HG03135 (cell line): ENCODE measurements around the gene CENATAC.
A peak's percentile ranks its signal among the peaks of the same experiment; 100 is the strongest.
"Not testable (repeated sequence)": the region's sequence is repeated elsewhere in the genome, so short reads cannot be mapped to it uniquely, and the experiment has no call there.

Experiments used
- ATAC-seq: cut with Tn5 transposase; IDR thresholded peaks from one replicate; pipeline ENCODE4 v1.9.1; 2021; ENCODE audit warnings: mild to moderate bottlenecking, moderate library complexity; ENCODE audit not compliant: unreplicated experiment

CENATAC gene, protein sequence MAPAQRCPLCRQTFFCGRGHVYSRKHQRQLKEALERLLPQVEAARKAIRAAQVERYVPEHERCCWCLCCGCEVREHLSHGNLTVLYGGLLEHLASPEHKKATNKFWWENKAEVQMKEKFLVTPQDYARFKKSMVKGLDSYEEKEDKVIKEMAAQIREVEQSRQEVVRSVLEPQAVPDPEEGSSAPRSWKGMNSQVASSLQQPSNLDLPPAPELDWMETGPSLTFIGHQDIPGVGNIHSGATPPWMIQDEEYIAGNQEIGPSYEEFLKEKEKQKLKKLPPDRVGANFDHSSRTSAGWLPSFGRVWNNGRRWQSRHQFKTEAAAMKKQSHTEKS

DNA sequence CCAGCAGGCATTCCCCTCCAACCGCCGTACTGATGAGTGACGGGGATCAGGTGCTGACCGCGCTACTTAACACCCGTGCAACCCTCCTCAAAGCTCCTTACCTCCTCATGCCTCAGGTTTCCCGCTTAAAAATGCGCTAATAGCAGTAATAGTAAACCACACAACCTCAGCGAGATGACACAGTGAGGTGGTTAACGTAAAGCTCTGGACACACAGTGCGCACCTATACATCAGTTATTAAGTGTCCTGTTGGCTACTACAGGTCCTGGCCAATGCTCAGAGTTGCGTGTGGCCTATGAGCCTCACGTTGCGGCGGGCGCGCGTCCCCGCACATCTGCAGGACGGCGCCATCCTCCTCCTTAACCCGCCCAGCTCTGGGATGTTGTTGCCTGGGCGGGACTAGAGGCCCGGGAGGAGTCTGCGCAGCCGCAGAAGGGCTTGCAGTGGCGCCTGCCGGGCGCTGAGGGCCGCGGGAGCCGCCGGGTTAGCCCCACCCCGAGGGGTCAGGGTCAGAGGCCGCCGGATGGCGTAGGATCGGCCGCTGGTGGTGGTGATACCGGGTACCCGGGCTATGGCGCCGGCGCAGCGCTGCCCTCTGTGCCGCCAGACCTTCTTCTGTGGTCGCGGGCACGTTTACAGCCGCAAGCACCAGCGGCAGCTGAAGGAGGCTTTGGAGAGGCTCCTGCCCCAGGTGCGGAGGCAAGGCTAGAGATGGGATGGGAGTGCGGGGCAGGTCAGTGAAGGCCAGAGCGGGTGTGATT lies at the start of gene CENATAC:
CENATAC (plus strand) TSS at position 512 of the 761 bp plus-strand sequence; CDS start at position 572, 60 bp downstream.
- ATAC-seq = peak; percentile 87

DNA sequence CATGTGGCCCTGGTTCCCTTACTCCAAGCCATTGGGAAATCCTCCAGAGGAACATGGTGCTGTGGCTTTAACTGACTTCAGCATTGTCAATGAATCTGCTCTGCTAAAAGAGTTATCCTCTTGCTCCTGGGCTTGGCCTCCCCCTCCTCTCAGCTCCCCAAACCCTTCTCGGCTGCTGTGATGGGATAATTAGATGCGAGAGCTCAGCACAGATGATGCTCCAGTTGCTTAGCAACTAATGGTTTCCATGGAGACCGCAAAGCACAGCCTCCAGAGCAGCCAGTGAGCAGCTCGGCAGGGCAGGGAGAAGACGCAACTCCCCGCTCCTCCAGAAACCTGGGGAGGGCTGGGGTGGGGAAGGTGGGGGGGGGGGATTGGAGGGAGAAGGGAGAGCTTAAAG lies 44.7 kb upstream of the CENATAC start:
- ATAC-seq = no peak

DNA sequence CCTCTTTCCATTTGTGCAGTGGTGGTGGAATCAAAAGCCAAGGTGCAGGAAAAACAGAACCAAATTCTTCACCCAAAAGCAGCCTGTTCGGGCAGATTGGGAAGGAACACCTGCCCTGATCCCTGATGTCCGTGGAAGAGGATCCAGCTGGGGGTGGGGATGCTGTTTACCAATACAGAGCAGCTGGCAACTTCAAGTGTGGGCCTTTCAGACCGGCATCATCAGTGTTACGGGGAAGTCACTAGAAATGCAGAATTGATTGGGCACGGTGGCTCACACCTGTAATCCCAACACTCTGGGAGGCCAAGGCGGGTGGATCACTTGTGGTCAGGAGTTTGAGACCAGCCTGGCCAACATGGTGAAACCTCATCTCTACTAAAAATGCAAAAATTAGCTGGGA lies 44.0 kb upstream of the CENATAC start:
- not testable (repeated sequence) for ATAC-seq

DNA sequence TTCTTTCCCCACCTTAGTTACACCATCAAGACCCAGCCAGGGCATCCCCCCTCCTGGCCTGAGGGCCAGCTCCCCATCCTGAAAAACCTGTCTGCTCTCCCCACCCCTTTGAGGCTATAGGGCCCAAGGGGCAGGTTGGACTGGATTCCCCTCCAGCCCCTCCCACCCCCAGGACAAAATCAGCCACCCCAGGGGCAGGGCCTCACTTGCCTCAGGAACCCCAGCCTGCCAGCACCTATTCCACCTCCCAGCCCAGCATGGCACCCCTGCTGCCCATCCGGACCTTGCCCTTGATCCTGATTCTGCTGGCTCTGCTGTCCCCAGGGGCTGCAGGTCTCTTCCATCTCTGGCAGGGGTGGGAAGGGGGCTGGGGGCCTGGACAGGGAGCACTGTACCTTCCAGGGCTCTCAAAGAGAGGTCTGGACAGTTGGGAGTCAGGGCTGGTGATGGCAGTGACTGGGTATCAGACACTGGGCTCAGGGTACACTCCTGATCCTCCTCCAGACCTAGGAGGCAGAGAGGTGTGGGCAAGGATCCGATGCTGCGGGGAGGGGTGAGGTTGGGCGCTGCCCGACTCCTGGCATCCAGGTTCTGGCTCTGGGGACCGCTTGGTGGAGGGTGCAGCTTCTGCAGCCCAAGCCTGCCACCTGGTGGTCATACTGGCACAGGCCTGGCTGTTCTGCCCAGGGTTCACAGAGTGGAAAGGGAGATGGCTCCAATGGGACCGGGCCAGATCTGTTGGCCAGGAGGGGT lies 41.7 kb upstream of the CENATAC start, which contains the start of gene UPK2:
UPK2 (plus strand) TSS at position 205 of the 753 bp plus-strand sequence; CDS start at position 258, 53 bp downstream.
- ATAC-seq = no peak

DNA sequence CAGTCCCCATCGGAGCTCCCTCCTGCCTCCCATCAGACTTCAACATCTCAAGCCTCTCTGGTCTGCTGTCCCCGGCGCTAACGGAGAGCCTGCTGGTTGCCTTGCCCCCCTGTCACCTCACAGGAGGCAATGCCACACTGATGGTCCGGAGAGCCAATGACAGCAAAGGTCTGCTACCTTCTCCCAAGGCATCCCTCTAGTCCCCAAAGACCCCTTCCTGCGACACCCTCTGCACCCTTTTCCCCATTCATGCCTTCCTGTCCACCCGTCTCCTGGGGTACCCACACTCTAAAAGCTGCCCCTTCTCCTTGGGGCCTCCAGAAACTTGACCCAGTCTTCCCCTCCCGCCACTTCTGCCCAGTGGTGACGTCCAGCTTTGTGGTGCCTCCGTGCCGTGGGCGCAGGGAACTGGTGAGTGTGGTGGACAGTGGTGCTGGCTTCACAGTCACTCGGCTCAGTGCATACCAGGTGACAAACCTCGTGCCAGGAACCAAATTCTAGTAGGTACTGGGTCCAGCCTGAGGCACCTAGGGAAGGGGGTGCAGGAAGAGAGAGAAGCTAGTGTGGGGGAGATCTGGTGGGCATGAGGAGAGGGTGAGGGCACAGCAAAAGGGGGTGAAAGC lies 41.0 kb upstream of the CENATAC start:
- ATAC-seq = no peak

DNA sequence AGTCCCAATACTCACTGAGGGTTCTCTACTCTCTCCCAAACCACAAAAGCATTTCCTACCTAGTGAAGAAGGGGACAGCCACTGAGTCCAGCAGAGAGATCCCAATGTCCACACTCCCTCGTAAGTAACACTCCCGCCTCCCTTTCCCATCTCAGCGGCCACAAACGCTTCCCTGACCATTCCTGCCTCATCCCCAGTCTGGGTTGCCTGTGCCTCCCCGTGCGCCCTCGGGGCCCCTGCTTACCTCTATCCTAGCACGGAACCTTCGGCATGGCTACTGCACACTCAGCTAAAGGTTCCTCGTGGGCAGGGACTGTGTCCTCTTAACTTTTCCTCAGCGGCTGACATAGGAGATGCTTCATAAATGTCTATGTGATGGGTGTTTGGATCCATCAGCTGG lies 40.4 kb upstream of the CENATAC start:
- ATAC-seq = no peak

DNA sequence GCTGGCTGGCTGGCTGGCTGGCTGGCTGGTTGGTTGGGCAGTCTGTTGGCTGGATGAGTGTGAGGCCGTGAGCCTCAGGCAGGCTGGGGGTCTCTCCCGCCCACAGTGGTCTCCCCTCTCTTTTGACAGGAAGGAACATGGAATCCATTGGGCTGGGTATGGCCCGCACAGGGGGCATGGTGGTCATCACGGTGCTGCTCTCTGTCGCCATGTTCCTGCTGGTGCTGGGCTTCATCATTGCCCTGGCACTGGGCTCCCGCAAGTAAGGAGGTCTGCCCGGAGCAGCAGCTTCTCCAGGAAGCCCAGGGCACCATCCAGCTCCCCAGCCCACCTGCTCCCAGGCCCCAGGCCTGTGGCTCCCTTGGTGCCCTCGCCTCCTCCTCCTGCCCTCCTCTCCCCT lies 40.0 kb upstream of the CENATAC start:
- ATAC-seq = no peak

DNA sequence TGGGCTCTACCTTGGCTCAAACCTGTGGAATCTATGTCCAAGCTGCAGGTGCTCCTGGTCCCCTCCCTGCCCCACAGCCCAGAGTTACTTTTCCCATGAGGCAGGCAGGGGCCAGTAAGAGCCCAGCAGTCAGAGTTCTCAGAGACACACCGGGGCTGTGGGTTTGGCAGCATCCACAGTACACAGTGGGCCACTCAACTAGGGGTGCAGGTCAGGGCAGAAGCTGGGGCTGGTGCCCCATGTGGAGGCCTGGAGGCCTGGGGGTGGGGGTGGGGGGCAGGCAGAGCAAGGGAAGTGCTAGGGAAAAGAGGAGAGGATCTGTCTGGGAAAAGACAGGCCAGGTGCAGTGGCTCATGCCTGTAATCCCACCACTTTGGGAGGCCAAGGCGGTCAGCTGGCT lies 39.4 kb upstream of the CENATAC start:
- ATAC-seq = no peak

DNA sequence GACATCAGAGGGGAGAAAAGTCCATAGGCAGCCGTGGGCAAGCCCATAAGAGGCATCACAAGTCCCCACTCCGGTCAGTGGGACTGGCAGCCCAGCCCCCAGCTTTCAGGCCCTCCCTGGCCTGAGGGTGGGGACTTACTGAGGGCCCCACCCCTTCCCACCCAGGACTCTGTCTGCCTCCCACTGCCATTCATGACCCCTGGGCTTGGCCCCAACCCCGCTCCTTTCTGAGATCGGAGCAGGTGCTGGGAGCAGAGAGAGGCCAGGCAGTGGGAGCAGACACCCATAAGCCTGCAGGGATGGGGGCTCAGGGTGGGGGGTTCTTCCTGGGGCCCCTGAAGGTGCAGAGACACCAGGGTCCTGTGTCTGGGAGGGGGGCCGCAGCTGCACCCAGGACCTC lies 36.7 kb upstream of the CENATAC start:
- no peak for ATAC-seq

DNA sequence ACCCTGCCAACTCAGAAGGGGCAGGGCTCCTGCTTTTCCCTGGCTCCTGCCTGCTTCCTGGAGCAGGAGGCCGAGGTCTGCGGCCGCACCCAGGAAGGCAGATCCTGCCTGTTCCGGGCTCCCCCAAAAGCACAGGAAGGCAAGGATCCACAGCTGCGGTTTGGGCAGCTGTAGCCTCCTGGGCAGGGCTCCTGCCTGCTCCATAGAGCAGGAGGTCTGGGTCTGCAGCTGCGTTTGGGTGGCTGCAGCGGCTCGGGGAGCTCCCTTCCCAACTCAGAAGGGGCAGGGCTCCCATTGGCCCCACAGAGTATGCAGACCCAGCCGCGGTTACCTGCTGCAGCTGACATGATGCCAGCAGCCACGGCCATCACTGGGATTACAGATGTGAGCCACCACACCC lies 36.3 kb upstream of the CENATAC start:
- ATAC-seq = no peak

DNA sequence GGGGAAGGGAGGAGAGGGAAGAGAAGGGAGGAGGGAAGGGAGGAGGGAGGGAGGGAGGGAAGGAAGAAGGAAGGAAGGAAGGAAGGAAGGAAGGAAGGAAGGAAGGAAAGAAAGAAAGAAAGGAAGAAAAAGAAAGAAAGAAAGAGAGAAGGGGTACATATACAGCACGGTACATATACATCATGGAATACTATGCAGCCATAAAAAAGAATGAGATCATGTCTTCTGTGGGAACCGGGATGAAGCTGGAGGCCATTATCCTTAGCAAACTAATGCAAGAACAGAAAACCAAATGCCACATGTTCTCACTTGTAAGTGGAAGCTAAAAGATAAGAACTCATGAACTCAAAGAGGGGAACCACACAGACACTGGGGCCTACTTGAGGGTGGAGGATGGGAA lies 28.4 kb upstream of the CENATAC start:
- not testable (repeated sequence) for ATAC-seq

DNA sequence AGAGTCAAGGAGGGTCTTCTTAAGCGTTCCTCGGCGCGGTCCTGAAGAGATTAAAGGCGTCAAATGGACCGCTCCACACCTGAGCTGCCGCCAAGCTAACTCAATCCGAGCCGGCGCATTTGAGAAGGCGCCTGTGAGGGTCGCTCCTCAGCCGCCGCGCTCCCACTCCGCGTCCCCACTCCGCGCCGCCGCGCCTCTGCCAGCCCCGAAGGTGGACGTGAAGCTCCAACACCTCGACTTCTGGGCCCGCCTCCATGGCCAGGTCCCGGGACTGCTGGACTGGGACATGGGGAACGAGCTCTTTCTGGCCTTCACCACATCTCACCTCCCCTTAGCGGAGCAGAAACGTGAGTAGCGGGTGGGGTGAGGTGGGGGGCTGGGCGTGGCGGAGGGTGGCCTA lies 26.3 kb upstream of the CENATAC start, which contains the start of gene FOXR1:
FOXR1 (plus strand) TSS at position 116 of the 400 bp plus-strand sequence; CDS start at position 287, 171 bp downstream.
- ATAC-seq = no peak

DNA sequence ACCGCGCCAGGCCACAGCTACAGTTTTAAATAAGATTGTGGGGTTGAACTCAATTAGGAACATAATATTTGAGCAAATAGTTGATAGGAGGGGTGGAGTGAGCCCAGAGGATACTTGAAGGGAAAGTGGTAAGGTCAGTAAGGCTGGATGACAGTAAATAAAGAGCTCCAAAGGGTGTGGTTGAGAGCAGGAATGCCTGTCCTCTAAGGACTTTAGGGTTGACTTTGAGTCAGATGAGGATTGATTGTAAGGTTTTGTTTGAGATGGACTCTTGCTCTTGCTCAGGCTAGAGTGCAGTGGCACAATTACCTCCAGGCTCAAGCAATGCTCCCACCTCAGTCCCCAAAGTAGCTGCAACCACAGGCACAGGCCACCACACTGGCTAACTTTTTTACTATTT lies 24.0 kb upstream of the CENATAC start:
- ATAC-seq = no peak

DNA sequence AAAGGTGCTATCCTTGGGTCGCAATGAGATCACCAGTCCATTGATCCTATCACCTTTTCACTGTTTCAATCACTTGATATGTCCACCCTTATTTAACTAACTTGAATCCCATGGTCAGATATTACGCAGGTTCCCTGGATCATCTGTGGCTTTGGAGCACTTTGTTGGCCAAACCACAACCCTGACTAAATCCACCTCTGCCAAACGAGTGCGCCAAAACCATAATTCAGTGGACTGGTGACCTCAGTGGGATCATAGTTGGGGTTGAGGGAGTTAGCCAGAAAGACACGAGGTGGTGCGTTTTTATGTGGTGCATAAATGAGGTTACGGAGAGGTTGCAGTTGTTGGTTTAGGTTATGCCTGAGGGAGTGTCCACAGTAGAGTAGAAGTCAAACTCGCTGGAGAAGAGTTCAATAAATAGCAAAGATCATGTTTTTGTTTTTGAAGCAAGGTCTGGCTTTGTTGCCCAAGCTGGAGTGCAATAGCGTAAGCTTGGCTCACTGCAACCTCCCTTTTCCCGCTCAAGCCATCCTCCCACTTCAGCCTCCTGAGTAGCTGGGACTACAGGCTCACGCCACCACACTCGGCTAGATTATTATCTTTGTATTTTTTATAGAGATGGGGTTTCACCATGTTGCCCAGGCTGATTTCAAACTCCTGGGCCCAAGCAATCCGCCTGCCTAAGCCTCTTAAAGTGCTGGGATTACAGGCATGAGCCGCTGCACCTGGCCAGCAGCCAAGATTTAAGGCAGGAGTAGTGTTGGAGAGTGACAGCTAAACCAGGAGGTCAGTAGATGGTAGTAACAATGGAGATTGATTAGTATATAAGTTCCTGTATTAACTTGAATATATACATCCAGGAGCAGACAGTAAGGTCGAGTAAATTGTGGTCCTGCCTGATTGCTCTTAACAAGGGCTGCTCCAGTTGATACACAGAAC lies 21.9 kb upstream of the CENATAC start:
- no peak for ATAC-seq

DNA sequence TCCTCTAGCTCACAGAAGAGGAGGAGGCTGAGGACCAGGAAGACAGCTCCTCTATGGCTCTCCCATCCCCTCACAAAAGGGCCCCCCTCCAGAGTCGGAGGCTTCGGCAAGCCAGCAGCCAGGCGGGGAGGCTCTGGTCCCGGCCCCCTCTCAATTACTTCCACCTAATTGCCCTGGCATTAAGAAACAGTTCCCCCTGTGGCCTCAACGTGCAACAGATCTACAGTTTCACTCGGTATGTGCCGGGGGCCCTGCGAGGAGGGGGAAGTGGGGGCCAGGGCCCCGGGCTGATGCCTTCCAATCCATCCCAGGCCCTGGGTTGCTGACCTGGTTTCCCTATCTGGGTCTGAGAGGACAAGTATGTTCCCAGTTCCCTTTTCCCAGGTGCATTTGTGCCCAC lies 18.5 kb upstream of the CENATAC start:
- no peak for ATAC-seq

DNA sequence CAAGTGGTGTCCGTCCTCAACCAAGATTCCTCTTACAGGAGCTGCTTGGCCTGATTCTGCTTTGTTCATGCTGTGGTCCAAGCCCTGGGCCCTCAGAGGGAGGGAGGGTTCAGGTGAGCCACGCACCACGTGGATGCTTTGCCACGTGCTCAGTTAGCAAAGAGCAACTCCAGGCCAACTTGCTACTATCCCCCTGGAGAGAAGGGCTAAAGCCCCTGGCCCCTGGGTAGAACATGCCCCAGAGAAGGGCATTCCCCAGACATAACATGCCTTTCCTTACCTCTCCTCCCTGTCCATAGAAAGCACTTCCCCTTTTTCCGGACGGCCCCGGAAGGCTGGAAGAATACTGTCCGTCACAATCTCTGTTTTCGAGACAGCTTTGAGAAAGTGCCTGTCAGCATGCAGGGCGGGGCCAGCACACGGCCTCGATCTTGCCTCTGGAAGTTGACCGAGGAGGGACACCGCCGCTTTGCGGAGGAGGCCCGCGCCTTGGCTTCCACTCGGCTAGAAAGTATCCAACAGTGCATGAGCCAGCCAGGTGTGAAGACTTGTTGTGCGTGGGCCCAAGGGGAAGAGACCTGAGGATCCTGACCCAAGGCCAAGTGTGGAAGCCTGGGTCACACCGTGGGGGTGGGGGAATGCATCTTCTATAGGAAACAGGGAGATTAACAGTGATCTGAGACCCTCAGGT lies 17.6 kb upstream of the CENATAC start:
- no peak for ATAC-seq

DNA sequence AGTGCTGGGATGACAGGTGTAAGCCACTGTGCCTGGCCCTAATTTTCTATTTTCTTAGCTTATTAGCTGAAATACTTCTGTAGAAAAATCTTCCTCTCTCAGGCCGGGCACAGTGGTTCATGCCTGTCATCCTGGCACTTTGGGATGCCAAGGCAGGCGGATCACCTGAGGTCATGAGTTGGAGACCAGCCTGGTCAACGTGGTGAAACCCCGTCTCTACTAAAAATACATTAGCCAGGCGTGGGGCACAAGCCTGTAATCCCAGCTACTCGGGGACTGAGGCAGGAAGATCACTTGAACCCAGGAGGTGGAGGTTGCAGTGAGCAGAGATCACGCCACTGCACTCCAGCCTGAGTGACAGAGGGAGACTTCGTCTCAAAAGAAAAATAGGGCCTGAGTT lies 13.6 kb upstream of the CENATAC start:
- ATAC-seq = not testable (repeated sequence)

DNA sequence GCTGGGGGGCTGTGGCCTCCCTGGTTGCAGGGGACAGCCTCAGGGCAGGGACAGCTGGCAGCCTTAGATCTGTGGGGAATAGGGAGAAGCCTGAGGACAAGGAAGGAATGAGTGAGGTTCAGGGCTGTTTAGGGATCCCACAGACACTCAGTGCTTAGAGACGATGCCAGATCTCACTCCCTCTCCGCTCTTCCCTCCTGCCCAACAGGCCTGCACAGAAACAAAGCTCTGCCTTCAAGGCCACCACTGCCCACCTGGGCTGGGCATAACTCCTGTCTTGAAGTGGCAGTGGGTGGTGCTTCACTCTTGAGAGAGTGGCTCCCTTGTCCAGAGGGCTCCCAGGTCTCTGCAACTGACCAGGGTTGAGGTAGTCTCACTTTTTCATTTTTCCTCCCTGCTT lies 13.1 kb upstream of the CENATAC start:
- ATAC-seq = no peak

DNA sequence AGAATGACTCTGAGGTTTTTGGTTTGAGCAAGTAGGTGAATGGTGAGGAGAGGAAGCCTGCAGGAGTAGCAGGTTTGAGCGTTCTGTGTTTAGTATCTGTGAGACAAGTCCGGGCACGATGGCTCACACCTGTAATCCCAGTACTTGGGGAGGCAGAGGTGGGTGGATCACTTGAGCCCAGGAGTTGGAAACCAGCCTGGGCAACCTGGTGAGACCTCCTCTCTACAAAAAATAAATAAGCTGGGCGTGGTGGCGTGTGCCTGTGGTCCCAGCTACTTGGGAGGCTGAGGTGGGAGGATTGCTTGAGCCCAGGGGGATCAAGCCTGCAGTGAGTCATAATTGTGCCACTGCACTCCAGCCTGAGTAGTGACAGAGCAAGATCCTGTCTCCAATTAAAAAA lies 9.7 kb upstream of the CENATAC start:
- ATAC-seq = no peak
